Gastrocnemius medialis (tissue), 4 donors: Measurements from ENCODE around the gene ADGRD1.

Experiments used
- CTCF ChIP-seq, 5 experiments: fragments of 450-650 bp in 3 of 5; fragments of 200-600 bp in 2 of 5; sonication (generic) in 2 of 5; IDR thresholded peaks in 4 of 5; conservative IDR thresholded peaks in 1 of 5; 1 replicate in 4 of 5; 2 replicates in 1 of 5; pipeline ENCODE4 v1.5.1; 2016 to 2019; ENCODE audit warnings: antibody characterized with exemption in 5 of 5, mild to moderate bottlenecking in 3 of 5, moderate library complexity in 3 of 5
- POLR2A ChIP-seq, 2 donors: fragments of 450-650 bp; IDR thresholded peaks; one replicate each; pipeline ENCODE4 v1.6.1; 2017; ENCODE audit warnings: antibody characterized with exemption in 2 of 2, mild to moderate bottlenecking in 2 of 2, moderate library complexity in 2 of 2

- TF ChIP-seq POLR2A (IDR thresholded peaks at IDR 0.05) (no peak), CTCF (IDR thresholded peaks at IDR 0.05 in 4 of 5, conservative IDR thresholded peaks at IDR 0.05 in 1 of 5) (no peak)
Measured at GRCh38 chr12:131102493-131102931, 148.8 kb downstream of the ADGRD1 start.
